Activated gamma-delta T cell treated with anti-CD3 and anti-CD28 coated beads, Interleukin-2, amount 50 U/mL, for 16 hours (primary cell): ENCODE results near the gene ANKRD34A.

Experiments used
- DNase-seq: peaks from one replicate; pipeline ENCODE4 v3.0.0-alpha.2; 2020; ENCODE audit warnings: low read depth

ANKRD34A gene

DNA sequence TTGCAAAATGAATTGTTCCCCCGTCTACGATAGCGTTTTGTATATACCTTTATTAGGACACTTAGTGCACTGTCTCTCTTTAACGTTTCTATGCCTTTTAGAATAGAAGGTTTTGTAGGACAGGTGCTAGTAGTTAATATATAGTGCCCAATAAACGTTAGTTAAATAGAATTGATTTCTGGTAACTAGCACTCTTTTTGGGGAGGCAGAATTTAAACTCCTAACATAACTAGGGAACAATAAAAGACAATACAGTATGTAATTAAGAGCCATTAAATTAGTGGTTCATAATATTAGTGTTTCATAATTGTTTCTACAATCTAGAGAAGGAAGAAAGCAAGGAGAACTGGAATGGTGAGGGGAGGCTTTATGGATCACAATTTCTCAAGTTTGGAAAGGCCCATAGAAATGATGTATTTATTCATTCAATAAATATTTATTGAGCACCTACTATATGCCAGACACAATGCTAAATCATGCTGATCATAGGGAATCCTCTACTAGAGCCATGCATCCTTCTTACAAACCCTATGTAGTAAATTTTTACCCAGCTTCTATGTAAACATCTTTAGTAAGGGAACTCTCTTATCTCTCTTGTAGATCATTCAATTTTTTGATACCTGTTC is 857 bp upstream of the ANKRD34A start:
- DNase-seq = no peak

DNA sequence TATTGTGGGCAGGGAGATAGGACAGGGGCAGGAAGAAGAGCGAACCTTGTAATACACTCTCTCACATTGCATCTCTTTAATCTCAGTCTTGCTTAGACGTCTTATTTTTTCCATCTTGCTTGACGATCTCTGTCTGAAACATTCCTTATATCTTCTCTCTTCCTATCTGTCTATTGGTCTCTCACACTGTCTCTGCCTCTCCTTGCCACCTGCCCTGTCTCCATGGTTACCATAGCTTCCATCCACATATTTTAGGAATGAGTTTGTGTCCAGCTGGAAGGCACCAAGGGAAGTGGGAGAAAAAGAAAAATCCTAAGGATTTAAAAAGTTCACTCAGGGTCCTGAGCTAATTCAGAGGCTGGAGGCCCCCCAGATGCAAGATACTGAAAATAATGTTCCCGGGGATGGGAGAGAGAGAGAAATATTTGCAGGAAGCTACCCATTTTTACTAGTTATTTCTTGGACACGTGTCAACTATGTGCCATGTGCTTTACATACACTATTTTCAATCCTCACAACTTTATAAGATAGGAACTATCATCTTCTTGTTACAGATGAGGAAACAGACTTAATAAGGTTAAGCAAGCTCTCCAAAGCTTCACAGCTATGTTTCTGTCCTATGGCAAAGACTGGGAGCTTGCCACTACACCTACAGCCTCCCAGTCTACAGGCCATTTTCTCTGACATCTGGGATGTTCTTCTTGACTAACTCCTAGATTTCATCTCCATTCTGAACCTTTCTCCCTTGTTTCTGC is 933 bp downstream of the ANKRD34A start:
- no peak for DNase-seq

GRCh38 chr1:145962157-145963102 is 1.9 kb downstream of the ANKRD34A start:
- DNase-seq = no peak

DNA sequence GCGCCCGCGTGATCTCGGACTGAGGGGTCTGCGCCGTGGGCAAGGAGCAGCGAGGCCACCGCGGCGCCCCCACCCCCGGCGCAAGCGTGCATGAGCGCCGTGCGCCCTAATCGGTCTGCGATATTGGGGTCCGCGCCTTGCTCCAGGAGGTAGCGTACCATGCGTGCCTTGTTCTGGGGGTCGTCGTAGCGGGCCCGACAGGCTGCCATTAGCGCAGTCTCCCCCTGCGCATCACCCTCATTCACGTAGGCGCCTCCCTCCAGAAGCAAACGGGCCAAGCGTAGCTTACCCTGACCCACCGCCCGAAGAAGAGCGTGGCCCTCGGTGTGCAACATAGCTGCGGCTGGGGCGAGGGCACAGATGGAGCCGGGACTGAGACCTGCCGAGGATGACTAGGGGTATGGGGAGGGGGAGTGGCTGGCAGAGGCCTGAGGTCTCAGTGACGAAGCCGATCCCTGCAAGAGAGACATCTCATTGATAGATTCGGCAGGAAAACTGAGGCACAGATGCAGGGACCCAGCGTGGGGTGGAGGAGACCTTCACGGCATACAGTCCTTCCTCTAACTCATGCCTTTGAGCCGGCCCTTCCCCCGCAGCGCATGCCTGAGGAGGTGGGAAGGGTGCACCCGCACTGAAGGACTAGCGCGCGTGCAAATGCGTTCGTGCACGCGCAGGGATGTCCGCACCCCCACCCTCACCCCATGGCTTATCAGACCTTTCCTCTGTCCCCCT is 2.8 kb downstream of the ANKRD34A start:
- DNase-seq = no peak

GRCh38 chr1:145961109-145961424 is 3.3 kb downstream of the ANKRD34A start:
- no peak for DNase-seq

DNA sequence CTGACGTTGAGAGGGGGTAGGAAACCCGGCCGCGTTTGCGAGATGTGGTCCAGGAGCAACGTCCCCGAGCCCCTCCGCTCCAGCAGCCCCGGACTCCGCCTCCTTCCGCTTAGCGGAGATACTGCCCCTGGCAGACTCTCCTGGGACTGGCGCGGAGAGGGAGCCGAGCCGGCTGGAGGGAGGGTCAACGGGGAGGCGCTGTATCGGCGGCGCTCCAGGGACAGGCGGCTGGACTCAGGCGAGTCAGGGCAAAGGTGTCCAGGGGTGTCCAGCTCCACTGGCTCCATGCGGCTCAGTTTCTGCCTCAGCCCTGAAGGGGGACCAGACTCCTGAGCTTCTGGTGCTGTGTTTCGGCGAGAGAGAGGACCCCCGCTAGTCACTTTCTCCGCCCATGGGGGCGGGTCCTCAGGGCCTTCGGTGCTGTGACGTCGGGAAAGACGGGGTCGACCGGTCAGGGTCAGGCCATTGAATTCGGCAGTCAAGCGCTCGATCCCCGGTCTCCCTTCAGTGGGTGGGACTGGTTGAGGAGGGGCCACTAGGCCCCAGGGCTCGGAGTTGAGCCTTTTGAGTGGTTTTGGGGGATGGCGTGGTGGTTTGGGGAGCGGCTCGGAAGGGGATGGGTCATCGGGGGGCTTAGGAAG is 3.8 kb downstream of the ANKRD34A start:
- no peak for DNase-seq

DNA sequence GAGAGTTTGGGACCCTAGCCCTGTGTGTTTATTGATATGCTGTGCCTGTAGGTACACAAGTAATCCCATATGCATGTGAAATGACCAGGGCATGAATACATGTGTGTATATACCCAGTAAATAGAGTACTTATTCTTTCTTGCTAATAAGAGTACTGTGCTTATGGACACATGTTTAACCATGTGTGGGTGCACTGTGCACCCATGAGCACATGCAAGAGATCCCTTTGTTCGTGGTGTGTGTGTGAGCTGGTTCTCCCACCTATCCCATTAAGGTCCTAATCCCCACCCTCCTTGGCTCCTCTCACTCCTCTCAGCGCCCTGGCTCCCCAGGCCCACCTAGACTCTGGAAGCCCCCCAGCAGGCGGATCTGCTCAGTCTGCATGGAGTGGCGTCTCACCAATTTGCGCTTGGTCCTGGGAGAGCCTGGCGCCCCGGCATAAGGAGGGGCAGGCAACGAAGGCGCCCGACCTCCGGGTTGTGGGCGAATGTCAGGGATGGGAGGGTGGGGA is 4.4 kb downstream of the ANKRD34A start:
- DNase-seq = no peak

DNA sequence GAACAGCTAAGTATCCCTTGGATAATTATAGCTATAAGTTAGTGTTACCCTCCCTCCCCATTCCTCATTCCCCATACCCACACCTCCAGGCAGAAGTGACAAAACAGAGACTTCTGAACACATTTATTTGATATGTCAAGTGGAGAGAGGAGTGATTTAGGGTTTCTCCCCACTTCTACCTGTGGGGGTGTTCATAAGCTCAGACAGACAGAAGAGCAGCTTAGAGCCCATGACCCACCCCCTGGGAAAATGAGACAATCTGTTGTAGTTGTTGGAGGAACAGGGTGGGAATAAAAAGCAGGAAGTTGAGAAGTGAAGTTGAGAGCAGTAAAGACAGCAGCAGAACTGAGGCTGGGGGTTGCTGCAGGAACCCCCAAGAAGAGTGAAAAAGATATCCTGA is 5.0 kb downstream of the ANKRD34A start:
- DNase-seq = no peak

- no peak for DNase-seq
These were observed 5.6 kb downstream of the ANKRD34A start for GRCh38 chr1:145958734-145959133.

- DNase-seq = peak; percentile 93
These were observed 6.7 kb downstream of the ANKRD34A start, which contains the start of gene LIX1L for GRCh38 chr1:145957443-145958319. Gene LIX1L, minus strand, starts transcription at chr1:145958017. Its CDS starts 90 bp downstream, at chr1:145957927.

GRCh38 chr1:145956781-145957442 is 7.5 kb downstream of the ANKRD34A start:
- DNase-seq = no peak

GRCh38 chr1:145956361-145956760 is 8.0 kb downstream of the ANKRD34A start:
- no peak for DNase-seq

DNA sequence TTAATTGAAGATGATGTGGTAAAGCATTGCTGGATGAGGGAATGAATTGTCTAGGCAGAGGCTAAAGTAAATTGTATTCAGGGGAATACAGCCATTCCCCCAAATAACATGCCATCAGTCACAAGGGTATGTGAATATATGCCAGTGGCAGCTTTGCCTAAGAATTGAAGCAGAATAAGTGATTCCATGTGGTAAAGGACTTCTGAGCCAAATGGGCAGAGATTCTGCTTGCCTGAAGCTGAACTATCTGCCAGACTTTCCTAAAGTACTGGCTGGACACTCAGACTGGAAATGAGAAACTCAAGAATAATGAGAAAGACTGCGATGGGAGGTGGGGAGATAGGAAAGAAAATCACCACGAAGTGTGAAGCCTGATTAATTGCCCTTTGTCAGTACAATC is 8.9 kb downstream of the ANKRD34A start:
- DNase-seq = no peak

GRCh38 chr1:145953861-145954260 is 10.5 kb downstream of the ANKRD34A start:
- DNase-seq = no peak

DNA sequence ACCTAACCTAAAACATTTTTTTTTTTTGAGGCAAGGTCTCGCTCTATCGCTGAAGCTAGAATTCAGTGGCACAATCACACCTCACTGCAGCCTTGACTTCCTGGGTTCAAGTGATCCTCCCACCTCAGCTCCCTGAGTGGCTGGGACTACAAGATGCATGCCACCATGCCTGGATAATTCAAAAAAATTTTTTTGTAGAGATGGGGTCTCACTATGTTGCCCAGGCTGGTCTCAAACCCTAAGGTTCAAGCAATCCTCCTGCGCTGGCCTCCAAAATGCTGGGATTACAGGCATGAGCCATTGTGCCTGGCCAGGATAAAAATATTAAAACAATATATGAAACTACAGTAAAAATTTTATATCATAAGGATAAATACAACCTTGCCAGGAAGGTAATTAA is 11.5 kb downstream of the ANKRD34A start:
- DNase-seq = no peak

DNA sequence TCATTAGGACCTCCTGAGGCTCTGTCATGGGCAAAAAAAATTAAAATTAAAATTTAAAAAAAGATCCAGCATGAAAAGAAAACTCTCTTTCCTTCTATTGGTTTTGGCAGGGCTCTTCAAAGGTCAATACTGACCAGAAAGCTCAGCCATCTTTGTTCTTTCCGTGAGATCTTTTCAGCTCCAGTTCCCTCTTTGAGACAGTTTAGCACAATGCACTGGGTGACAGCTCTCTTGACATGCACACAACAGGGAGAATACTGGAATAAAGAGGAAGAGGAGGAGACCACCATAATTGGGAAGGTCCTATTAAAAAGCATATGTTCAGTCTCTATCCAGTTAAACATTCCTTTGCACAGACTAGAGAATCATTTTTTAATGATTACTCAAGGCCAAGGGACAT is 12.8 kb downstream of the ANKRD34A start:
- DNase-seq = no peak

DNA sequence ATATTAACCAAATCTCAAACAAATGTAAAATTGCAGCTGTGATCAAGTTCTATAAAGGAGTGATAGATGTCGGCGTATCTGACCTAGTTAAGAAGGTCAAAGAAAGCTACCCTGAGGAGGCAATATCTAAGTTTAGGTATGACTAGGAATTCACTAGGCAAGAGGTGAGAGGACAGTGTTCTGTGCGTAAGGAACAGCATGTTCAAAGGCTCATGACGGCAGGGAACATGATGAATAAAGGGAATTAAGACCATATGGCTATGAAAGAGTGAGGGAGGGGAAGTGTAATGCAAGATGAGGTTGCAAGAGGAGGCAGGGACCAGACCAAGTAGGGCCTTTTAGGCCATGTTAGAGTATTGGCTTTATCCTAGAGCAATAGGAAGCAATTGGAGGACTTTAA is 15.2 kb downstream of the ANKRD34A start:
- DNase-seq = no peak

DNA sequence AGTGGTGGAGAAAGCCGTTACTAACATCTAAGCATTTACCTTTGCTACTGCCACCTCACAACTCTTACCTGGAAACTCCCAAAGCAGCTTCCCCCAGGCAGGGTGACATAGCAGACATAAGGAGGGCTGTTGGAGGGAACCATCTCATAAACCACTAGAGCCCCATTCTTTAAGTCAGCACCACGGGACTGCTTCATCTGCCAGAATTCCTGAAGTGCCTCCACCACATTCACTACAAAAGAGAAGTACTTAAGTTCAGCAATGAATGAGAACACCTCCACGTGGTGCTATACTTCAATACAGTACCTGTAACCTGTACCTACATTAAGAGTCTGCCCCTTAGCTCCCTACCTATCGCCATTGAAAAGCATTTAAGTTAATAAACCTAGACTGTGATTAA is 16.8 kb downstream of the ANKRD34A start:
- no peak for DNase-seq

- no peak for DNase-seq
These were observed 17.8 kb downstream of the ANKRD34A start for GRCh38 chr1:145946477-145946986.

- DNase-seq = no peak
These were observed 19.8 kb downstream of the ANKRD34A start for GRCh38 chr1:145944532-145944931.
